B cell (primary cell): ENCODE measurements around the gene CAMK2G.

Source experiments
- CTCF ChIP-seq: fragments of 200-600 bp; IDR thresholded peaks from one replicate; pipeline ENCODE4 v1.8.0; 2022; ENCODE audit warnings: antibody characterized with exemption, mild to moderate bottlenecking
- EZH2 ChIP-seq: IDR thresholded peaks from 2 replicates; pipeline ENCODE4 v1.6.1; 2012; ENCODE audit warnings: borderline replicate concordance, low read depth, mild to moderate bottlenecking, moderate library complexity, low read length; ENCODE audit not compliant: insufficient read depth, poor library complexity, severe bottlenecking

- no peak for TF ChIP-seq CTCF
- TF ChIP-seq EZH2: no peak
Measured at GRCh38 chr10:73800560-73801252, 73.6 kb downstream of the CAMK2G start.
